Islet precursor cell (in vitro differentiated cells): ENCODE data around the gene FAM13C.
A peak's percentile ranks its signal among the peaks of the same experiment; 100 is the strongest.
"Not testable (repeated sequence)": the region's sequence is repeated elsewhere in the genome, so short reads cannot be mapped to it uniquely, and the experiment has no call there.

Experiments
- DNase-seq: peaks from one replicate; pipeline ENCODE4 v3.0.0-alpha.2; 2018

Gene FAM13C

GRCh38 chr10:59272061-59272460 lies 90.3 kb downstream of the FAM13C start:
- DNase-seq = no peak

DNA sequence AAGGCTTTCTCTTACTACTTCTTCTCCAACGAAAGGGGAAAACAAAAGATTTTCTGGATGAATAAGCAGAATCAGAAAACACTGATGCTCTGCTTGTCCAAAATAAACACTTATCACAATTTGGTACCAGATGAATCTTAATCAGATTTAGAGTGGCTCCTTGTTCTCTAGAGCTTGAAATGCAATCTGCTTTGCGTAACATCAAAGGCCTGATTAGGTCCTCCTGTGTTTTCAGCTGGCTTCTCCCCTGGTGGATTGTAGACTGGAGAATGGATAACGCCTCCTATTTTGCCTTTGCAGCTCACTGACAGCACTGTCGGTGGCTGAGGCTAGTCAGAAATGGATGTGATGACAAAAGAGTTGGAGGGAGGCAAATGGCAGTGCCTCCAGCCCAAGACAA lies 91.2 kb downstream of the FAM13C start:
- no peak for DNase-seq

GRCh38 chr10:59270492-59270891 lies 91.9 kb downstream of the FAM13C start:
- no peak for DNase-seq

DNA sequence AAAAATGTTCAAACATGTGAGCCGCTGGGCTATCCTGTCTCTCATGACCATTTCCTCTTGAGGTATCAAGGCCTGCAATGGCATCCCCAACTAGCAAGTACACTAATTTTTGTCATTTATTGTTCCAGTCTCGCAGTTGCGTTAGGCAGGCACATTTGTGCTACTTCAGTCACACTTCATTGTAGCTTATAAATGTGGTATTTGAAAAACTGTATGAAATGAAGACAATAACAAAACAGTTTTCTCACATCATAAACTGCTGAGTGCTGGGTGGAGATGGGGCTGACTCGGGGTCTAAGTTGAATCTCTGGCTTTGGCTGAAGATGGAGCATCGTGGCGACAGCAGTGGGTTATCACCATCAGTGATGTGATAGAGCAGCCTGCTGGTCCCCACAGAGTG lies 92.7 kb downstream of the FAM13C start:
- DNase-seq = no peak

DNA sequence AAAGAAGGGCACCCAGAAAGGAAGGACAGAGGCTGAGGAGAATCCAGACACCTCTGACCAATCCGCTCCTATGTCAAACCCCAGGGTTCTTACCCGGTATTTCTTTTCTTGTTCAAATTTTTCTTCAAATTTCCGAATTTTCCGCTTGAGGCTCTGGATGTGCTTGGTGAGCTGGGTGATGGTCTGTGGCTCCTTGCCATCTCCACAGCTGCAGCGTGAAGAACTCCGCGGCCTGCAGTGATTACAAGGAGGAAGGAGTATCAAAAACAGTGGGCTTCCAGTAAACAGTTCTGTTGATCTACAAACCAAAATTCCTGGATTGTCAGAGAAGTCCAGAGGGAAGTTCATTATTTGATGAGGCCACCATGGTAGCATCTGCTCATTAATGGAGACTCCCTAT lies 93.9 kb downstream of the FAM13C start:
- no peak for DNase-seq

GRCh38 chr10:59266321-59266720 lies 96.0 kb downstream of the FAM13C start:
- no peak for DNase-seq

DNA sequence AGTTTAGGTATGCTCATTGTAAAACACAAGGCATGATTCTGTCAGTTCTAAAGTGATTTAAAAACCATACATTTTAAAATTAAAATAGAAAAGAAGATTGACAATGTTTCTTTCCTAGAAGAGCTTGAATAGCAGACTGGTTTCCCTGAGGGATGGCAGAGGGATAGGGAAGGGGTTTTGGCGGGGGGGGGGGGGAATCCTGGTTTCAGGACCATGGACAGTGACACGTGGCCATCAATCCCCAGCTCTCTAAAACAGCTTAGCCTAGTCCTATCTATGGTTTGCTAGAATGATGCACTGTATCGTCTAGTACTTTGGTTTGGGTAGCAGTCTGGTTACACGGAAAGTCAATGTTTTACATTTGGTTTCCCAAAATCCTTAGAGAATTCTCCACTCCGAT lies 97.2 kb downstream of the FAM13C start:
- DNase-seq = peak; percentile 59

GRCh38 chr10:59258890-59259289 lies 103.5 kb downstream of the FAM13C start:
- DNase-seq = no peak

DNA sequence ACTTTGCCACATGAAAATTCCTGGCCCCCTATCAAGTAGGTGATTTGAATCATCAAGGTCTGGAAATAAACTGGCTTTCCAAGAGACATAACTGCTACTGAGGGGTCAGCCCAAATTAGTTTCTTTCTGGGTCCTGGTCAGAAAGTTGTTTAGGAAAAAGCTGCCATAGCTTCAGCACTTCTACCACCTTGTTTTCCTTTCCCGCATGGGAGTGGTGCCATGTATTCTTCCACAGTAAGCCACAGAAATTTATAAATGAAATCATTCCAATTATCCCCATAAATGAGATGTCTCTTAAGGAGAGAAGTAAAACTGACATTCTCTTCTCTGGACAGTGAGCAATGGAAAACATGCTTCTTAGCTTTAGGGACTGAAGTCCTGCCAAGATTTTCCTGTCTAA lies 105.1 kb downstream of the FAM13C start:
- DNase-seq = no peak

- DNase-seq = no peak
Observed at GRCh38 chr10:59255463-59255862, 106.9 kb downstream of the FAM13C start.

DNA sequence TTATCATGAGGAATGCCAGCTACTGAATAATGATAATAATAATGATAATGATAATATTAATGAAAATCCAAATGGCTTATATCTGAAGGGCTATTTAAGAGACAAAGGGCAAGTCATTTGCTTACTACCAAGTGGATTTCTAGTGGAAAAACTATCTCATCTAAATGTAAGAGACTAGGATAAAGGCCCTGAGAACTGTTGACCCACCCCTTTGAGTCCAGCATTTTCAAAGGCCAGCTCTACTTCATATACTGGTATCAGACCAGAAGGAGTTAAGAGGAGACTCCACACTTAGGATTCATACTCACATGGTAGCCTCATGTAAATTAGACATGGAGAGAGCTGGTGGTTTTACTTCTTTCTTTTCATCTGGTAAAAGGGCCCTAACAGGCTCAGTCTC lies 109.9 kb downstream of the FAM13C start:
- DNase-seq = no peak

DNA sequence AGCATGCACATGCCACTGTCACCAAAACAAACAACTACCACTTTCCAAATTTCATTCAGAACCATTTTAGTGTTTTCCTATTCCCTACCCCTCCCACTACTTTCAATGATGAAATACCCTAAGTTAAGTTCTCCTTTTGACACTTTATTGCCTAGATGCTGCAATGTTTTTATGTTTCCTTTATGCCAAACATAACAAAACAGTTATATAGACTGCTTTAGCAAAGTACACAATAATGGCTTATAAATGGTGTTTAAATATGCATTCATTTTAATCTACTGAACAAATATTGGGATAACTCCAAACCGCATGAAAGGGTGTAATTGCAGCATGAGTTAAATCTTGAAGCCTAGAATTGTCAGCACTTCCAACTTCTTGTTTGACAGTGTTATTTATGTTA lies 116.7 kb downstream of the FAM13C start:
- DNase-seq = no peak

DNA sequence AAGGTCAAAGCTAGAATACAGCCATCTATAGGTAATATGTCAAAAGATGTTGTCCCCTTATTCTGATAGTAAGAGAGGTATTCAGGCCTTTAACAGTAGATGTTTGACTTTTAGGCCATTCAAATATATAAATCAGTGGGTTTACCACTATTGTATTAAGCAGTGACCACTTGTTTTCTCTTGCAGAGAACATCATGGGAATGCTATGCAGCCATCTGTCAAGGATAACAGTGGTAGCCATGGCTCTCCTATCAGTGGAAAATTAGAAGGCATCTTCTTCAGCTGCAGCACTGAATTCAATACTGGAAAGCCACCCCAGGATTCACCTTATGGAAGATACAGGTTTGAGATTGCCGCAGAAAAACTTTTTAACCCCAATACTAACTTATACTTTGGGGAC lies 117.5 kb downstream of the FAM13C start:
- no peak for DNase-seq

DNA sequence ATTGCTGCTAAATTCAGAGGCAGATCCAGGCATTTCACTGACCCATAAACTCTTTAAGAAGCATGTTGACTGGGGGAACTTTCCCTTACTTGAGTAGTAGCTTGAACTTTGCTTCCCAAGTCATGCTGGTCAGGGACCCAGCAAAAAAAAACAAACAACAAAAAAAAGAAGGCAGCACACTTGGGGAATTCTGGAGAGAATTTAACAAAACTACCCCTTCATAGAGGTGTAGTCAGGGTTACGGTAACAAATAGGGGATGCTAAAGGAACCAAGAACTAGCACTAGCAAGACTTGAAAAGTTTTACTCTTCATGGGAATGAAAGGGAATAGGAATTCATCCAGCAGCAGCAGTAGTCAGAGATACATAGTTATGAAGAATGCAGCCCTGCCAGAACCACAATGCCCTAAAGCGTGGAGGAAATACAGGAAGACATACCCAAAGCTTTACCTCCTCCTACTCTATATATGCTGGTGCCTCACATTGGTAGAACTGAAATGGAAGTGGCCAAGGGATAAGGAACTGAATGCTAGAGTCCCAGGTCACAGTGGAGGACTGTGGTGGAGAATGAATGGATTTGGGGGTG lies 118.6 kb downstream of the FAM13C start:
- DNase-seq = no peak

GRCh38 chr10:59242991-59243390 lies 119.4 kb downstream of the FAM13C start:
- DNase-seq = no peak

DNA sequence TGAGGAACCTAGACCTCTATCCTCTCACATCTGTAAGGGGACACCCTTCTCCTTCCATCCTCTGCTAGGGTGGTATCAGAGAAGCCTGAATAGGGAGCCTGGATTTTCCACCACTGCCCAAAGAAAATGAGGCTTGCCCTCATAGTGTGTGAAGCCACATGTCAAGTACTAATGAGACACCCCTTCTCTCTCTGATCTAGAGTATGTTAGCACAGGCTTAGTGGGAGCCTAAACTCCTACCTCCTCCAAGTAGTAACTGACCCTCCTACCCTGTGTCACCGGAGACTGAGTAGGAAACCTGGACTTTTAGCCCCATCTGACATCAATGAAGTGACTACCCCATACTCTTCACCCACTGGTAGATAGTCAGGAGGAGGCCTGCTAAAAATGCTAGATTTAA lies 120.3 kb downstream of the FAM13C start:
- DNase-seq = no peak

- no peak for DNase-seq
Observed at GRCh38 chr10:59240582-59241183, 121.7 kb downstream of the FAM13C start.

GRCh38 chr10:59239108-59239507 lies 123.2 kb downstream of the FAM13C start:
- DNase-seq = not testable (repeated sequence)

GRCh38 chr10:59237775-59238174 lies 124.6 kb downstream of the FAM13C start:
- no peak for DNase-seq

DNA sequence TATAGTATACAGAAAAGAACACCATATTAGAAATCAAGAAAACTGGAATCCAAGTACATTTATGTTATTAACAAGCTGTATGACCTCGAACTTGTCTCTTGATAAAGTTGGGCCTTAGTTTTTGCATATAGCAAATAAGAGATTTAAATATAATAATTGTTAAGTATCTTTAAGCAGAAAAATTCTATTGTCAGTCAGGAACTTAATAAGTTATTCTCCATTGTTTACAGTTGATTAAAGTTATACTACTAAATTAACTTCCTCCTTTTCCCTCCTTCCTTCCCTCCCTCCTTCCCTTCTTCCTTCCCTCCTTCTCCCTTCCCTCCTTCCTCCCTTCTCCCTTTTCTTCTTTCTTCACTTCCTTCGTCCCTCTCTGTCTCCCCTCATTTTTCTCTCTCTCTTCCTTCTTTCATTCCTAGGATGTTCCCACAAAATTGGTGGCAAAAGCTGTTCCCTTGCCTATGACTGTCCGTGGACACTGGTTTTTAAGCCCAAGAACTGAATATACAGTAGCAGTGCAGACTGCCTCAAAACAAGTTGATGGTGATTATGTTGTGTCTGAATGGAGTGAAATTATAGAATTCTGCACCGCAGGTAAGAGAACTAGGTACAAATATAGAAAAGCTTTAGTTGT lies 126.2 kb downstream of the FAM13C start:
- DNase-seq = no peak

- DNase-seq = no peak
Observed at GRCh38 chr10:59234816-59235429, 127.4 kb downstream of the FAM13C start.

DNA sequence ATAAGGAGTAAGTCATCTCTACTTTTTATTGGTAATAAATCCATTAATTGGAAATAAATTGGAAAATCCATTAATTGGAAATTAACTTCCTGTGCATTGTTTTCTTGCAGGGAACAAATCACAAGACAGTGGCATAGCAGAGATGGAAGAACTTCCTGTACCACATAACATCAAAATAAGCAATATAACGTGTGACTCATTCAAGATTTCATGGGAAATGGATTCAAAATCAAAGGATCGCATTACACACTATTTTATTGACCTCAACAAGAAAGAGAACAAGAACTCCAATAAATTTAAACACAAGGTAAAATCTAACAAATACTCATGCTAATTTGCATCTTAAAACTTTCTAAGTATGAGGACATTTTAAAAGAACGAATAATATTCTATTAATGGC lies 128.2 kb downstream of the FAM13C start:
- DNase-seq = no peak

DNA sequence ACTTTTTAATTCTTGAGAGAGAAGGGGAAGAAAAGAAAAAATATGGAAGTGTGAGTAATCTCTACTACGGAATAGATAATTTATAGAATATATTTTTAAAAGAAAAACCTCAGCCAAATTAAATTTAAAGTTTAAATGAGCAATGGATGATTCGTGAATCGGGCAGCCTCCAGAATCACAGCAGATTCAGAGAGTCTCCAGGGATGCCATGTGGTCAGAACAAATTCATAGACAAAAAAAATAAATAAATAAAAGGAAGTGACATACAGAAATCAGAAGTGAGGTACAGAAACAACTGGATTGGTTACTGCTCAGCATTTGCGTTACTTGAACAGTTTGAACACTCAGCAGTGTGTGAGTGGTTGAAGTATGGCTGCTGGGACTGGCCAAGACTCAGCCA lies 132.9 kb downstream of the FAM13C start:
- no peak for DNase-seq

DNA sequence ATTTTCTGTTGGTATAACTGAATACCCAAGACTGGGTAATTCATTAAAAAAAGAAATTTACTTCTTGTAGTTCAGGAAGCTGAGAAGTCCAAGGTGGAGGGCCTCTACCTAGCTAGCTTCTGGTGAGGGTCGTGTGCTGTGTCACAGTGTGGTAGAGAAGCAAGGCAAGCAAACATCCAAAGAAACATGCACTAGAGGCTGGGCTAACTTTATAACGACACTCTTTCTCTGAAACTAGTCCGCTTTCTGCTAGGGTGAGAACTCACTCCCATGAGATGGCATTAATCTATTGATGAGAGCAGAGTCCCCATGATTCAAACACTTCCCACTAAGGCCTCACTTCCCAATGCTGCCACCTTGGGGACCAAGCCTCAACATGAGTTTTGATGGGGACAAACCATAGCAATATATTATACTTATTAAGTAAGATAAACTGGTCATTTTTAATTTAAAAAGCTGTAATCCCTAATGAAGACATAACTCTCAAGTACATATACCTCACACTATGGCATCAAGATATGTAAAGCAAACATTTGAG lies 135.1 kb downstream of the FAM13C start:
- DNase-seq = no peak
